BLaER1 (cell line): ENCODE data around the gene SLMAP.

ENCODE experiments used
- H3K27ac ChIP-seq: shearing (Covaris generic); formaldehyde crosslinking; 2 replicates; pipeline ENCODE4 v1.8.1; 2022
- H3K27me3 ChIP-seq: shearing (Covaris generic); formaldehyde crosslinking; 2 replicates; pipeline ENCODE4 v1.8.1; 2022
- H3K36me3 ChIP-seq: shearing (Covaris generic); formaldehyde crosslinking; 2 replicates; pipeline ENCODE4 v1.8.1; 2022
- H3K4me1 ChIP-seq: shearing (Covaris generic); formaldehyde crosslinking; 2 replicates; pipeline ENCODE4 v1.8.1; 2022
- H3K4me2 ChIP-seq: shearing (Covaris generic); formaldehyde crosslinking; 2 replicates; pipeline ENCODE4 v1.8.1; 2022
- H3K4me3 ChIP-seq: shearing (Covaris generic); formaldehyde crosslinking; 2 replicates; pipeline ENCODE4 v1.8.1; 2022
- H3K9ac ChIP-seq: shearing (Covaris generic); formaldehyde crosslinking; 2 replicates; pipeline ENCODE4 v1.8.1; 2022
- H3K9me3 ChIP-seq: shearing (Covaris generic); formaldehyde crosslinking; 2 replicates; pipeline ENCODE4 v1.8.1; 2022
- H4K20me1 ChIP-seq: shearing (Covaris generic); formaldehyde crosslinking; 2 replicates; pipeline ENCODE4 v1.8.1; 2022
- Cebpa-rat ChIP-seq: shearing (Covaris generic); IDR thresholded peaks from 2 replicates; pipeline ENCODE4 v1.8.1; 2022

Gene SLMAP

GRCh38 chr3:57755741-57756527, at the start of gene SLMAP:
Gene SLMAP, plus strand, starts transcription at chr3:57756309. Its CDS starts 1,343 bp downstream, at chr3:57757652.
- Histone ChIP-seq H3K9me3 (no peaks in the 10 kb centered on the region), H3K4me1 (peaks cover 45% of the 10 kb centered on the region), H3K4me2 (peak within 1 kb of the TSS; percentile 83), H3K27me3 (no peaks in the 10 kb centered on the region), H3K27ac (peak within 1 kb of the TSS; percentile 96), H4K20me1 (peaks cover 46% of the 10 kb centered on the region), H3K9ac (peak within 1 kb of the TSS; percentile 96), H3K4me3 (peak within 1 kb of the TSS; percentile 100), H3K36me3 (peaks cover 19% of the 10 kb centered on the region)
- TF ChIP-seq Cebpa-rat = no peak

- no peak overlapping the region for H3K27ac ChIP-seq
- no peak overlapping the region for H3K4me3 ChIP-seq
- no peaks in the 10 kb centered on the region for H3K36me3 ChIP-seq
- H3K9me3 ChIP-seq = peaks cover 10% of the 10 kb centered on the region
- H3K4me2 ChIP-seq = no peak overlapping the region
- no peak overlapping the region for H3K9ac ChIP-seq
- TF ChIP-seq Cebpa-rat = no peak
- H4K20me1 ChIP-seq = no peaks in the 10 kb centered on the region
- H3K27me3 ChIP-seq = no peaks in the 10 kb centered on the region
- H3K4me1 ChIP-seq = no peaks in the 10 kb centered on the region
Observed at GRCh38 chr3:57706462-57706861, 49.6 kb upstream of the SLMAP start.

GRCh38 chr3:57709031-57709430, 47.1 kb upstream of the SLMAP start:
- Histone ChIP-seq H3K4me3 (no peak overlapping the region), H3K4me2 (no peak overlapping the region), H3K4me1 (no peaks in the 10 kb centered on the region), H3K27me3 (no peaks in the 10 kb centered on the region), H3K27ac (no peak overlapping the region), H3K9ac (no peak overlapping the region), H3K9me3 (peaks cover 10% of the 10 kb centered on the region), H3K36me3 (no peaks in the 10 kb centered on the region), H4K20me1 (no peaks in the 10 kb centered on the region)
- TF ChIP-seq Cebpa-rat = no peak

- H3K4me2 ChIP-seq = no peak overlapping the region
- no peaks in the 10 kb centered on the region for H3K36me3 ChIP-seq
- H3K4me1 ChIP-seq = no peaks in the 10 kb centered on the region
- TF ChIP-seq Cebpa-rat = no peak
- no peak overlapping the region for H3K9ac ChIP-seq
- peaks cover 10% of the 10 kb centered on the region for H3K9me3 ChIP-seq
- H3K4me3 ChIP-seq = no peak overlapping the region
- no peak overlapping the region for H3K27ac ChIP-seq
- no peaks in the 10 kb centered on the region for H4K20me1 ChIP-seq
- H3K27me3 ChIP-seq = no peaks in the 10 kb centered on the region
Observed at GRCh38 chr3:57709559-57709958, 46.5 kb upstream of the SLMAP start.

GRCh38 chr3:57715686-57716085, 40.4 kb upstream of the SLMAP start:
- Histone ChIP-seq H3K4me2 (no peak overlapping the region), H3K9ac (no peak overlapping the region), H3K4me1 (no peaks in the 10 kb centered on the region), H3K9me3 (peaks cover 4% of the 10 kb centered on the region; the same call in 1 of the 2 replicates), H3K27ac (no peak overlapping the region), H3K27me3 (no peaks in the 10 kb centered on the region), H3K4me3 (no peak overlapping the region), H3K36me3 (no peaks in the 10 kb centered on the region), H4K20me1 (no peaks in the 10 kb centered on the region)
- TF ChIP-seq Cebpa-rat = no peak

GRCh38 chr3:57717205-57717868, 38.8 kb upstream of the SLMAP start:
- no peaks in the 10 kb centered on the region for H3K4me1 ChIP-seq
- no peak overlapping the region for H3K9ac ChIP-seq
- H3K36me3 ChIP-seq = no peaks in the 10 kb centered on the region
- H3K4me2 ChIP-seq = no peak overlapping the region
- H3K4me3 ChIP-seq = no peak overlapping the region
- no peak overlapping the region for H3K27ac ChIP-seq
- no peak for TF ChIP-seq Cebpa-rat
- H3K27me3 ChIP-seq = no peaks in the 10 kb centered on the region
- H3K9me3 ChIP-seq = no peaks in the 10 kb centered on the region
- H4K20me1 ChIP-seq = no peaks in the 10 kb centered on the region

GRCh38 chr3:57718118-57718517, 38.0 kb upstream of the SLMAP start:
- Histone ChIP-seq H4K20me1 (no peaks in the 10 kb centered on the region), H3K4me1 (no peaks in the 10 kb centered on the region), H3K36me3 (no peaks in the 10 kb centered on the region), H3K4me3 (no peak overlapping the region), H3K9ac (no peak overlapping the region), H3K27me3 (no peaks in the 10 kb centered on the region), H3K27ac (no peak overlapping the region), H3K9me3 (no peaks in the 10 kb centered on the region), H3K4me2 (no peak overlapping the region)
- TF ChIP-seq Cebpa-rat = no peak

GRCh38 chr3:57726397-57726796, 29.7 kb upstream of the SLMAP start:
- no peak overlapping the region for H3K27ac ChIP-seq
- no peaks in the 10 kb centered on the region for H3K9me3 ChIP-seq
- TF ChIP-seq Cebpa-rat = no peak
- H3K9ac ChIP-seq = no peak overlapping the region
- H4K20me1 ChIP-seq = no peaks in the 10 kb centered on the region
- no peaks in the 10 kb centered on the region for H3K36me3 ChIP-seq
- no peak overlapping the region for H3K4me2 ChIP-seq
- H3K4me3 ChIP-seq = no peak overlapping the region
- H3K4me1 ChIP-seq = no peaks in the 10 kb centered on the region
- no peaks in the 10 kb centered on the region for H3K27me3 ChIP-seq

- Histone ChIP-seq H3K4me2 (no peak overlapping the region), H4K20me1 (no peaks in the 10 kb centered on the region), H3K9me3 (no peaks in the 10 kb centered on the region), H3K4me3 (no peak overlapping the region), H3K36me3 (no peaks in the 10 kb centered on the region), H3K4me1 (no peaks in the 10 kb centered on the region), H3K27ac (no peak overlapping the region), H3K9ac (no peak overlapping the region), H3K27me3 (no peaks in the 10 kb centered on the region)
- no peak for TF ChIP-seq Cebpa-rat
Observed at GRCh38 chr3:57727106-57727505, 29.0 kb upstream of the SLMAP start.

- Histone ChIP-seq H3K9me3 (no peaks in the 10 kb centered on the region), H3K9ac (no peak overlapping the region), H3K27me3 (no peaks in the 10 kb centered on the region), H3K4me3 (no peak overlapping the region), H3K27ac (no peak overlapping the region), H3K4me1 (no peaks in the 10 kb centered on the region), H3K4me2 (no peak overlapping the region), H4K20me1 (no peaks in the 10 kb centered on the region), H3K36me3 (no peaks in the 10 kb centered on the region)
- no peak for TF ChIP-seq Cebpa-rat
Observed at GRCh38 chr3:57729334-57730045, 26.6 kb upstream of the SLMAP start.
